GM12892 (cell line): Measurements from ENCODE around the gene DENND1A.

Experiments used
- POLR2A ChIP-seq: IDR thresholded peaks from 2 replicates; pipeline ENCODE4 v1.6.1; 2011; ENCODE audit warnings: low read depth, low read length, control low read depth
- POLR2AphosphoS5 ChIP-seq: IDR thresholded peaks from 2 replicates; pipeline ENCODE4 v1.6.1; 2011; ENCODE audit warnings: low read depth, low read length, control low read depth

DNA sequence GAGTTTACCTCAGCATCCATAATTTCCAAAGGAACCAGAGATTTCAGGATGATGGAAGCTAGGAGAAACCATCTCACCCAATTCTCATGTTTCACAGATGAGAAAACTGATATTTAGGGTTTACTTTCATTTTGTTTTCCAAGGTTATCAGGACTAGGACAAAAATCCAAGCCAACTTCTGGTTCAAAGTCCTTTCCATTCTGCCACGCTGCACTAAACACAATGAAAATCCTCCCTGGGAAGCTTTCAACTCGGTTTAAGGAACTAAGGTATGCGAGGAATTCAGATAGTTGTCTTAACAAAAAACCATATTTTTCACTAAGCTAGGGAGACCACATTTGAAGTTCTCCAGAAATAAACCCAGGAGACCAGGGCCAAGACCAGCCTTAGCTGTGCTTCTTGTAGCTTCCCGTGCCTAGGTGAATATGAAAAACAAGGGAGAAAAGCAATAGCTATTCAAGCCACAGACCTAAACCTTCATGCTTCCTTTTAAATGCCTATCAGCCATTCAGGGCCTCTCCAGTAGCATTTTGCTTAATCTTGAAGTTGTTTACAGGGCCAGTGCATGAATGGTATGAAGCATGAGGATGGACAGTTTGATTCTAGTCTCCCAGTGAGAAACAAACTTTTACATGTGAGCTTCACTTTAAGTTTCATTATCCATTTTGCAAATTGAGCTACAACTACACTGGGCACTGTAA is 167.9 kb downstream of the DENND1A start:
- TF ChIP-seq POLR2AphosphoS5, result no peak
- TF ChIP-seq POLR2A, result no peak
